Fibroblast of pulmonary artery (primary cell): ENCODE results near the gene DLG5.
A peak's percentile ranks its signal among the peaks of the same experiment; 100 is the strongest.

ENCODE experiments used
- DNase-seq: peaks from one replicate; pipeline ENCODE4 v3.0.0-alpha.2; 2010; ENCODE audit warnings: low read depth
- H3K4me3 ChIP-seq: replicated peaks from 2 replicates; pipeline ENCODE4 v1.5.1; 2011; ENCODE audit warnings: low read depth, mild to moderate bottlenecking, control low read depth, low read length, moderate library complexity
- CTCF ChIP-seq: IDR thresholded peaks from 2 replicates; pipeline ENCODE4 v1.5.1; 2011; ENCODE audit warnings: mild to moderate bottlenecking, control low read depth, low read length, inconsistent platforms; ENCODE audit errors: missing control alignments

DLG5 gene

GRCh38 chr10:77911535-77912123 is 14.9 kb downstream of the DLG5 start:
- peak; percentile 47 for DNase-seq
- no peak for TF ChIP-seq CTCF
- H3K4me3 ChIP-seq: no peak overlapping the region

- TF ChIP-seq CTCF: no peak
- no peak for DNase-seq
Observed at GRCh38 chr10:77910524-77911145, 15.9 kb downstream of the DLG5 start.

DNA sequence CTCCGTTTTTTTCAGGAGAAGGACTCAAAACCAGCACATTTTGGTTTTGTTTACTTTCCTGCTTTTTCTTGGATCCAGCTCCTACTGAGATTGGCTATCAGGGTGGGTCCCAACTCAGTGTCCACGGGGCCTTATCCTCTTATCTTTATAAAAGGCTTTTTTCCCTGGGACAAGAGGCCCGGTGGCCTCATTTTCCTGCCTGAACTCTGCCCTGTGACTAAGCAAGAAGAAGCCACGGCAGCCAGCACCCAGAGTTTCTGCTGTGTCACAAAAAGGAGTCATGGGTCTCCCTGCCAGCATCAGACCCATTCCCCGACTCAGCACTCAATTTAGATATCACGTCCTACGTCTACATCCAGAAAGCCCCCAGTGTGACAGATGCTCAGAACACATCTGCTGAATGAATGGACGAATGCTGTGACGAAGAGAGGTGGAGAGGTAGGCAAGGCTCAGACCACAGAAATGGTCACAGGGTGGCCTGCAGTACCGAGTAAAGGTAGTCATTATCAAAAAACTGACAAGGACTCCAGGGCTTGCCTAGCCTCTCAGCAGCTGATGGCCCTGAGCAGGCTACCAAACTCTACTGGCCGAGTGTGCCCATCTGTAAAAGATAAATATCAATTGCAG is 16.7 kb downstream of the DLG5 start:
- no peak overlapping the region for H3K4me3 ChIP-seq
- DNase-seq: peak; percentile 55

More at GRCh38 chr10:77910524-77911145, 15.9 kb downstream of the DLG5 start:
- H3K4me3 ChIP-seq: no peak overlapping the region

DNA sequence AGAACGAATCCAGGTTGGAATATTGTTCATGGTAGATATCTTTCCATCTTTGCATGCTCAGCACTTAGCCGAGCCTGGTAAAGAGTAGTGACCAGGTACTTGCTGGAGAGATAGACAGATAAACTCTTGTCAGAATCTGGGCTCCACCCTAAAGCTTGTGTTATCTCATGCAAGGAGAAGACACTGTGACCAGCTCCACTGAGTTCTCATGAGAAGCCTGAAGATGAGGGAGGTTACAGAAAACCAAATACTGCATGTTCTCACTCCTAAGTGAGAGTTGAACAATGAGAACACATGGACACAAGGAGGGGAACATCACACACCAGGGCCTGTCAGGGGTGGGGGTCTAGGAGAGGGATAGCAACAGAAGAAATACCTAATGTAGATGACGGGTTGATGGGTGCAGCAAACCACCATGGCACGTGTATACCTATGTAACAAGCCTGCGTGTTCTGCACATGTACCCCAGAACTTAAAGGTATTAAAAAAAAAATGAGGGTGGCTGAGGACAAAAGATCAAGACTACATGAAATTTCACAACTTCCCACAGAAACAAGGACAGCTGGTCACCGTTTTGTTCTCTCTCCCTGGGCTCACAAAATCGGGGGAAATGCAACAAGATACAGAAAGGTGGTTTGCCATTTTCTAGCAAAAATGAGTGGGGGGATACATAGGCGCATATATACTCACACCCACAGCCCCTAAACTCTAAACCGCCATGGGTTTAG is 17.4 kb downstream of the DLG5 start:
- no peak for TF ChIP-seq CTCF
- no peak overlapping the region for H3K4me3 ChIP-seq
- no peak for DNase-seq

More for the DNA sequence above, 16.7 kb downstream of the DLG5 start:
- TF ChIP-seq CTCF: no peak

GRCh38 chr10:77907900-77908717 is 18.4 kb downstream of the DLG5 start:
- no peak overlapping the region for H3K4me3 ChIP-seq
- TF ChIP-seq CTCF: peak; percentile 17
- no peak for DNase-seq

DNA sequence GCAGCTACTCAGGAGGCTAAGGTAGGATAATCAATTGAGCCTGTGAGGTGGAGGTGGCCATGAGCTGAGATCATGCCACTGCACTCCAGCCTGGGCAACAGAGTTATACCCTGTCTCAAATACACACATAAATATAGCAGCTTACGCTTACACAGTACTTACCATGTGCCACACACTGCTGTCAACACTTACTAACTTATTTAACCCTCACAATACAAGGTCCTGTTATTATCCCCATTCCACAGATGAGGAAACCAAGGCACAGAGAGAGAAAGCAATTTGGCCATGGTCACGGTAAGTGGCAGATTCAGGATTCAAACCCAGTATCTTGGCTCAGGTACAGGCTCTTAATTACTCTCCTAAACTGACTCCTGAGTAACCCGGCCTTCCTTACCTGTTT is 19.1 kb downstream of the DLG5 start:
- no peak overlapping the region for H3K4me3 ChIP-seq
- DNase-seq: no peak
- TF ChIP-seq CTCF: no peak
